ENCODE measurements around the gene EGFL7. TPM values are rescaled to one million over a fixed set of nuclear protein-coding genes. Genes with fewer than 3 reads are reported as not detected.
A peak's percentile ranks its signal among the peaks of the same experiment; 100 is the strongest.

Gene EGFL7
- total RNA-seq, 1 experiment from 2014 or later: 79.5 TPM

GRCh38 chr9:136693490-136694162 lies 30.9 kb downstream of the EGFL7 start:
- no peaks in the 10 kb centered on the region for H3K36me3 ChIP-seq (ENCODE audit: insufficient read depth, low read length, poor library complexity, severe bottlenecking)
- no peak overlapping the region for H3K27ac ChIP-seq (ENCODE audit: low read depth, low read length, poor library complexity, severe bottlenecking)
- no peaks in the 10 kb centered on the region for H3K9me3 ChIP-seq (ENCODE audit: low read depth, low read length, poor library complexity, severe bottlenecking)
- TF ChIP-seq EZH2 (IDR thresholded peaks at IDR 0.05; ENCODE audit: borderline replicate concordance, low read depth, low read length, poor library complexity, severe bottlenecking) (no peak), CTCF (conservative IDR thresholded peaks at IDR 0.05; ENCODE audit: low read depth, low read length) (no peak)
- CTCF ChIA-PET: interaction anchor here (0.6 to 0.7 kb wide), 2 partner anchors 11 to 356 kb away, joined by 3 to 5 read pairs; no protein-coding TSS in a partner anchor
- POLR2A ChIA-PET (ENCODE audit: low non-redundant PET): no interaction called here
- peaks cover 7% of the 10 kb centered on the region for H3K4me1 ChIP-seq (ENCODE audit: insufficient read depth, low read length, poor library complexity, severe bottlenecking)
- BruUV-seq (replicated peaks): no TSS peak
- DNase-seq (ENCODE audit: low spot score): no peak
- H3K4me3 ChIP-seq (ENCODE audit: low read depth, low read length, poor library complexity, severe bottlenecking): no peak overlapping the region
- H3K27me3 ChIP-seq (replicated peaks; ENCODE audit: insufficient read depth, low read depth, low read length, poor library complexity): no peaks in the 10 kb centered on the region
- intact Hi-C loops (cut with micrococcal nuclease; ENCODE audit: unreplicated experiment): no loop called here

DNA sequence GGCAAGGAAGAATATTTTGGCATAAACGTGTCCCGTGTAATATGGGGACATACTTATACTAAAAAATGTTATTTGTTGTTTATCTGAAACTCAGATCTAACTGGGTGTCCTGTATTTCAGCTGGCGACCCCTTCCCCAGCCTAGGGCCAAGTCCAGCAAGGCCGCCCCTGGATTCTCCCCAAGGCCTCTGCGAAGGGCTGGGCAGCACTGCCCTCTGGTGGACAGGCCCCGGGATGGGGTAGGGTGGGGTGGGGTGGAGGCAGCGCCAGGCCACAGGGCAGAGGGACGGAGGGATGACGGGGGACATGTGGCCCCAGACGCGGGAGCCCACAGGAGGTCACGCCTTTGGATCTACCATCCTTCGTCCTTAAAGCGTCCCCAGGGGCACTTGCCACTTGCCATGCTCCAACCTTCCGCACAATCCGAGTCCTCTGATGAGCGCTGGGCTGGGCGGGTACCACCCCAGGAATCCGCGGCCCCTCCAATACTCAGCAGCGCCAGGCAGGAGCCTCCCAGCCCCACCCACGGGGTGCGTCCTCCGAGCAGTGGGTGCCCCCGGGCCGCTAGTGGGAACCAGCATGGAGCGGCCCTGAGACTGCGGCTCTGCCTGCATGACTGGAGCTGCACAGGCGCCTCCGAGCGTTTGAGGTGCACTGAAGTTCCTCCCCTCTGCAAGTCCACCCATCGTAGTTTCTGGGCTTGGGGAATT lies 31.6 kb downstream of the EGFL7 start:
- peak; percentile 50 for DNase-seq (ENCODE audit: low spot score)
- no peak overlapping the region for H3K4me3 ChIP-seq (ENCODE audit: low read depth, low read length, poor library complexity, severe bottlenecking)
- no TSS peak for BruUV-seq (replicated peaks)
- TF ChIP-seq CTCF (conservative IDR thresholded peaks at IDR 0.05; ENCODE audit: low read depth, low read length): peak; percentile 73
- TF ChIP-seq EZH2 (IDR thresholded peaks at IDR 0.05; ENCODE audit: borderline replicate concordance, low read depth, low read length, poor library complexity, severe bottlenecking): no peak
- H3K27me3 ChIP-seq (replicated peaks; ENCODE audit: insufficient read depth, low read depth, low read length, poor library complexity): no peaks in the 10 kb centered on the region
- H3K27ac ChIP-seq (ENCODE audit: low read depth, low read length, poor library complexity, severe bottlenecking): no peak overlapping the region
- intact Hi-C loops (cut with micrococcal nuclease; ENCODE audit: unreplicated experiment): no loop called here
- H3K36me3 ChIP-seq (ENCODE audit: insufficient read depth, low read length, poor library complexity, severe bottlenecking): no peaks in the 10 kb centered on the region
- ChIA-PET CTCF (interaction anchor here (0.6 to 0.7 kb wide), 3 partner anchors 11 to 356 kb away, joined by 3 to 5 read pairs (median 4); no protein-coding TSS in a partner anchor), POLR2A (ENCODE audit: low non-redundant PET) (no interaction called here)
- H3K4me1 ChIP-seq (ENCODE audit: insufficient read depth, low read length, poor library complexity, severe bottlenecking): peaks cover 7% of the 10 kb centered on the region
- H3K9me3 ChIP-seq (ENCODE audit: low read depth, low read length, poor library complexity, severe bottlenecking): no peaks in the 10 kb centered on the region

GRCh38 chr9:136694872-136695247 lies 32.1 kb downstream of the EGFL7 start:
- Histone ChIP-seq H3K36me3 (ENCODE audit: insufficient read depth, low read length, poor library complexity, severe bottlenecking) (no peaks in the 10 kb centered on the region), H3K27ac (ENCODE audit: low read depth, low read length, poor library complexity, severe bottlenecking) (no peak overlapping the region), H3K27me3 (replicated peaks; ENCODE audit: insufficient read depth, low read depth, low read length, poor library complexity) (no peaks in the 10 kb centered on the region), H3K9me3 (ENCODE audit: low read depth, low read length, poor library complexity, severe bottlenecking) (no peaks in the 10 kb centered on the region), H3K4me3 (ENCODE audit: low read depth, low read length, poor library complexity, severe bottlenecking) (no peak overlapping the region), H3K4me1 (ENCODE audit: insufficient read depth, low read length, poor library complexity, severe bottlenecking) (peaks cover 7% of the 10 kb centered on the region)
- CTCF ChIA-PET: interaction anchor here (0.6 kb wide), 1 partner anchor 58 kb away, joined by 4 read pairs; no protein-coding TSS in a partner anchor
- no peak for TF ChIP-seq CTCF (conservative IDR thresholded peaks at IDR 0.05; ENCODE audit: low read depth, low read length)
- TF ChIP-seq EZH2 (IDR thresholded peaks at IDR 0.05; ENCODE audit: borderline replicate concordance, low read depth, low read length, poor library complexity, severe bottlenecking): no peak
- POLR2A ChIA-PET (ENCODE audit: low non-redundant PET): no interaction called here
- intact Hi-C loops (cut with micrococcal nuclease; ENCODE audit: unreplicated experiment): no loop called here
- BruUV-seq (replicated peaks): no TSS peak
- DNase-seq (ENCODE audit: low spot score): no peak
